Thymus (tissue), 11 donors: ENCODE measurements around the gene KCTD7. TPM values are rescaled to one million over a fixed set of nuclear protein-coding genes. Genes with fewer than 3 reads are reported as not detected.
A peak's percentile ranks its signal among the peaks of the same experiment; 100 is the strongest.
"Not testable (repeated sequence)": the region's sequence is repeated elsewhere in the genome, so short reads cannot be mapped to it uniquely, and the experiment has no call there.

Source experiments
- DNase-seq, 9 donors: peaks; one replicate each; pipeline ENCODE4 v3.0.0-alpha.2; 2013; ENCODE audit warnings: low spot score in 9 of 9, low read depth in 6 of 9, missing footprints in 1 of 9
- H3K27ac ChIP-seq, 2 donors: one replicate each; pipeline ENCODE4 v1.5.1; 2013; ENCODE audit warnings: control low read depth in 1 of 2, low read depth in 1 of 2, low read length in 1 of 2, mild to moderate bottlenecking in 1 of 2, moderate library complexity in 1 of 2
- H3K27me3 ChIP-seq, 2 donors: one replicate each; pipeline ENCODE4 v1.5.1; 2013; ENCODE audit warnings: low read length in 1 of 2; ENCODE audit not compliant: control insufficient read depth in 2 of 2, insufficient read depth in 1 of 2
- H3K36me3 ChIP-seq, 2 donors: one replicate each; pipeline ENCODE4 v1.5.1; 2013; ENCODE audit warnings: low read length in 1 of 2, mild to moderate bottlenecking in 1 of 2, moderate library complexity in 1 of 2; ENCODE audit not compliant: control insufficient read depth in 2 of 2, insufficient read depth in 2 of 2
- H3K4me1 ChIP-seq, 2 donors: one replicate each; pipeline ENCODE4 v1.5.1; 2013; ENCODE audit warnings: low read length in 2 of 2; ENCODE audit not compliant: control insufficient read depth in 2 of 2, insufficient read depth in 2 of 2
- H3K4me3 ChIP-seq, 2 donors: one replicate each; pipeline ENCODE4 v1.5.1; 2013; ENCODE audit warnings: low read length in 2 of 2, control low read depth in 1 of 2, mild to moderate bottlenecking in 1 of 2
- H3K9me3 ChIP-seq, 2 donors: one replicate each; pipeline ENCODE4 v1.5.1; 2013; ENCODE audit warnings: low read length in 1 of 2, mild to moderate bottlenecking in 1 of 2; ENCODE audit not compliant: control insufficient read depth in 2 of 2, insufficient read depth in 1 of 2
- WGBS: extraction: QIAGEN DNeasy Blood & Tissue Kit; methylation state at CpG from one replicate; pipeline ENCODE4 v1.1.7; 2013; 5-methylcytosine and 5-hydroxymethylcytosine counted together
- polyA plus RNA-seq: library from polyadenylated mRNA; stranded (reverse); fragments of 200-250 nt; gene quantifications from one replicate; pipeline ENCODE4 v1.2.3, GENCODE V29; 2013
- total RNA-seq: library from RNA; stranded (reverse); fragments of 120-200 nt; gene quantifications from one replicate; pipeline ENCODE4 v1.2.4, GENCODE V29; 2013
- donor health status: healthy.

KCTD7 gene
- total and polyA plus RNA-seq, 2 donors = 3.3 to 7.0 TPM

GRCh38 chr7:66682350-66683093, 53.8 kb downstream of the KCTD7 start:
- H3K4me1 ChIP-seq = peaks cover 0 to 7% of the 10 kb centered on the region in 2 donors
- H3K4me3 ChIP-seq = peak overlapping the region; percentile 87 to 95
- 7% methylated on average over 66 of the region's 66 CpGs for WGBS
- H3K36me3 ChIP-seq = no peaks in the 10 kb centered on the region
- no peaks in the 10 kb centered on the region for H3K9me3 ChIP-seq
- peak in 1 of 9 donors; percentile 13 for DNase-seq
- peak overlapping the region; percentile 51 to 99 for H3K27ac ChIP-seq
- peaks cover 0 to 12% of the 10 kb centered on the region in 2 donors for H3K27me3 ChIP-seq

- H3K4me3 ChIP-seq, DNase-seq, H3K9me3 ChIP-seq, H3K36me3 ChIP-seq, H3K4me1 ChIP-seq, H3K27ac ChIP-seq: not testable (repeated sequence)
- peaks cover 0 to 12% of the 10 kb centered on the region in 2 donors for H3K27me3 ChIP-seq
- WGBS = 92% methylated on average over 10 of the region's 10 CpGs
Measured at GRCh38 chr7:66683094-66683769, 54.6 kb downstream of the KCTD7 start.

- WGBS = 97% methylated on average over 9 of the region's 9 CpGs
- H3K4me1 ChIP-seq = peaks cover 0 to 7% of the 10 kb centered on the region in 2 donors
- no peaks in the 10 kb centered on the region for H3K9me3 ChIP-seq
- no peak overlapping the region for H3K27ac ChIP-seq
- DNase-seq = no peak
- H3K4me3 ChIP-seq = no peak overlapping the region
- H3K36me3 ChIP-seq = no peaks in the 10 kb centered on the region
- H3K27me3 ChIP-seq = peaks cover 0 to 12% of the 10 kb centered on the region in 2 donors
Measured at GRCh38 chr7:66683770-66684123, 55.1 kb downstream of the KCTD7 start.

GRCh38 chr7:66685663-66686062, 57.0 kb downstream of the KCTD7 start:
- peaks cover 0 to 12% of the 10 kb centered on the region in 2 donors for H3K27me3 ChIP-seq
- not testable (repeated sequence) for H3K4me1 ChIP-seq, H3K9me3 ChIP-seq, H3K4me3 ChIP-seq, H3K27ac ChIP-seq, DNase-seq, H3K36me3 ChIP-seq
- WGBS = 98% methylated on average over 4 of the region's 4 CpGs

- no peak for DNase-seq
- over 99% methylated on average over 5 of the region's 5 CpGs for WGBS
- H3K9me3 ChIP-seq = no peaks in the 10 kb centered on the region
- H3K4me1 ChIP-seq = peaks cover 0 to 4% of the 10 kb centered on the region in 2 donors
- H3K4me3 ChIP-seq = no peak overlapping the region
- no peak overlapping the region for H3K27ac ChIP-seq
- no peaks in the 10 kb centered on the region for H3K36me3 ChIP-seq
- H3K27me3 ChIP-seq = peaks cover 0 to 10% of the 10 kb centered on the region in 2 donors
Measured at GRCh38 chr7:66687186-66687585, 58.5 kb downstream of the KCTD7 start.

- not testable (repeated sequence) for H3K36me3 ChIP-seq, H3K4me3 ChIP-seq, H3K27me3 ChIP-seq, H3K9me3 ChIP-seq, H3K4me1 ChIP-seq, H3K27ac ChIP-seq, DNase-seq
- WGBS = 98% methylated on average over 6 of the region's 6 CpGs
Measured at GRCh38 chr7:66687672-66688071, 59.0 kb downstream of the KCTD7 start.

GRCh38 chr7:66689081-66689480, 60.4 kb downstream of the KCTD7 start:
- Histone ChIP-seq H3K4me1 (no peaks in the 10 kb centered on the region), H3K27ac (no peak overlapping the region), H3K4me3 (no peak overlapping the region), H3K9me3 (no peaks in the 10 kb centered on the region), H3K36me3 (no peaks in the 10 kb centered on the region), H3K27me3 (no peaks in the 10 kb centered on the region)
- 66% methylated on average over 2 of the region's 2 CpGs for WGBS
- DNase-seq = no peak

- 94% methylated on average over 4 of the region's 4 CpGs for WGBS
- Histone ChIP-seq H3K27me3 (no peaks in the 10 kb centered on the region), H3K4me3 (no peak overlapping the region), H3K27ac (no peak overlapping the region), H3K36me3 (no peaks in the 10 kb centered on the region), H3K4me1 (no peaks in the 10 kb centered on the region), H3K9me3 (no peaks in the 10 kb centered on the region)
- DNase-seq = no peak
Measured at GRCh38 chr7:66693331-66693730, 64.7 kb downstream of the KCTD7 start.
